CD4-positive, alpha-beta T cell treated with Interleukin-1 beta for 1 hour (primary cell): ENCODE data around the gene IQSEC1.

Source experiments
- DNase-seq, 2 donors: peaks; one replicate each; pipeline ENCODE4 v3.0.0-alpha.2; 2020 to 2022

IQSEC1 gene

DNA sequence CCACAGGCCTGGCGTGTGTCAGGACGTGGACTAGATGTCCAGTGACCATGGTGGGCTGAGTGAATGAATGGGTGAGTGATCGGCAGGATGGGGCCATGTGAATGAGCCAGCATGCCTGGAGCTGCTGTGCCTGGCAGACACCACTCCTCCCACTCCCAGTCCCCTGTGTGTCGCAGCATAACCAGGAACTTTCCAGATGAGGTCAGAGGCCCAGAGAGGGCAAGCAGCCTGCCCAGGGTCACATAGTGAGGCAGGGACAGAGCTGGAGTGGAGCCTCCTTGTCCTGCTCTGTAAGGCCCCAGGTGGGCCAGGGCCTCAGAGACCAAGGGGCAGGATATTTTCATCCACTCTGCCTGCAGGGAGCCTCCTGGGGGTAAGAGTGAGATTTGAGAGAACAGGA, 6.4 kb downstream of the IQSEC1 start:
- no peak for DNase-seq

DNA sequence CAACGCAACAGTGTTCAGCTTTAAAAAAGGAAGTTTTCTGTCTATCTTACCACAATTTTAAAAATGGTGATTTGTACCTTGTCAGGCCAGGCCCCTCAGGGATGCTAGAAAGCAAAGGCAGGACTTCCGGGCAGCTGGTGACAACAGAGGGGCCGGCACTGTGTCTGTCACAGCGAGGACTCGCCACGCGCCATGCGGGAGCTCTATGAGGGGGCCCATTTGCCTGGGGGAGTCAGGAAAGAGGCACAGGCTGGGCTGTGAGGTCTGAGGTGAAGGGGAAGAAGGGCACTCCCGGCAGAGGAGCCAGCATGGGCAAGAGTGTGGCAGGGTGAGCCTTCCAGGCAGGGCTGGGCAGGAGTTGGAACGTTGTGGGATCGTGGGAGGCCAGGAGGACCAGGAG, 7.0 kb downstream of the IQSEC1 start:
- DNase-seq: no peak

DNA sequence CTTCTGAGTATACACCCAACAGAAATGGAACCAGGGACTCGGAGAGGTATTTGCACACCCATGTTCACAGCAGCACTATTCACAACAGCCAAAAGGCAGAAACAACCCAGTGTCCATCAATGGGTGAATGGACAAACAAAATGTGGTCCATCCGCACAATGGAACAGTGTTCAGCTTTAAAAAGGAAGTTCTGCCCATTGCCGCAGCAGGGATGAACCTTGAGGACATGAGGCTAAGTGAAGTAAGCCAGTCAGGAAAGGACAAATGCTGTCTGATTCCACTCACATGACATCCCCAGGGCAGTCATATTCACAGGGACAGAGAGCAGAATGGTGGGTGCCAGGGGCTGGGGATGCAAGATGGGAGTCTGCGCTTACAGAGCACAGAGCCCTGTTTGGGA, 7.5 kb downstream of the IQSEC1 start:
- no peak for DNase-seq

DNA sequence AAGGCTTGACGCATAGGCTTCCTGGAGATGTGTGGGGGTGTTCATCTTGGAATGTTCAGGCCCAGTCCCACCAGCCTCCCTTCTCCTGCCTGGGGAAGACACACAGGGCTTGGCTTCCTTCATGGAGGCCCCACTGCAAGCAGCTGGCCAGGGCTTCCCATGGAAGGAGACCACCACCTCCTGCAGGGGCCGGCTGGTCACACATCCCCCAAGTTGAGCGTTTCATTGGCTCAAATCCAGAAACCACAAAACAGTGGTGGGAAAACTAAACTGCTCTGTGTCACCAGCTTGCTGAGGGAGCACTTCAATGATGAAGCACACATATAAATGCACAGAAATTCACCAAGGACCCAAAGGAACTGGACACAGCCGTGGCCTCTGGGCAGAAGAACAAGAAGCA, 8.3 kb downstream of the IQSEC1 start:
- DNase-seq: no peak

DNA sequence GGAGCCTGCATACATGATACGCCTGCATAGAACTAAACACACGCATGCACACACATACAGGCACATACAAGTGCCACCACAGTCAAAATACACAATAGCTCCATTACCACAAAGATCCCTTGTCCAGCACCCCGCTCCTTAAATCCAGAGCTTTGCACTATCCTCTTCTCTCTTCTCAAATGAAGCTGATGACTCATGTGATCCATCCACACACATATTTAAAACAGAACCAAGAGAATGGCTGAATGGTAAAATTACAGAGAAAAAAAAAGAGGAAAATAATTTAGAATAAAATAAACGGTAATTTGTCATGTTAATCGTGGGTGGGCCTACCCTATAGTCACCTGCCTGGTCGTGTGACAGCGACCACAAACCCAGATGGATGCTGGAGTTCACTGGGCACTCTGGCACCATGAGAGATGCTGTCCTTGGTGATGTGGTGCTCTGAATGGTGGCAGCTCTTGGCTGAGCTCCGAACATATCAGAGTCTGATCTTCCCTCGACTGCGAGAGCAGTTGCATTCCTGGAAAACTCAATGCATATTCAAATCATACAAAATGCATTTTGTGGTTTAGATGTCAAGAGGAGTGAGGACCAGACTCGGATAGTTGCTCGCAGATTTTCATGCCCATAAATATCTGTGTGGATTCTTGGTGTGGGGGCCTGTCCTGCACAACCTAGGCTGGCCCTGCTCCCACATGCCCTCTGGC, 8.9 kb downstream of the IQSEC1 start:
- DNase-seq: no peak

DNA sequence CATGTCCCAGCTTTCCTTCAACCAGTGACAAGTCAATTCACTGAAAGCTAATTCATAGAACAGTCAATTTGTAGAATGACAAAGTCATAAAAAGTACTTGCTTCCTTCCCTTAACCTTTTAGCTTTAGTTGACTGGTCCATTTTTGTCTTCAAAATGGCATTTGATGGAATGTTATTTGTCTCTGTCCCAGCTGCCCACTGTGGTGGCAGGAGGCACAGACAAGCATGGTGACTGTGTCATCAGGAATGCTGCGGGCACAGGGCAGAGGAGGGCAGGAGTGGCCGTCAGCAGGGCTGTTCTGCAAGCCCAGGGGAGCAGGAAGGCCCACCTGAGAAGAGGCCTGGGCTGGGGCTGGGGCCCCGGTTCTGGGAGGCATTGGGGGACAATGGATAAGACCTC, 10.0 kb downstream of the IQSEC1 start:
- DNase-seq: no peak

DNA sequence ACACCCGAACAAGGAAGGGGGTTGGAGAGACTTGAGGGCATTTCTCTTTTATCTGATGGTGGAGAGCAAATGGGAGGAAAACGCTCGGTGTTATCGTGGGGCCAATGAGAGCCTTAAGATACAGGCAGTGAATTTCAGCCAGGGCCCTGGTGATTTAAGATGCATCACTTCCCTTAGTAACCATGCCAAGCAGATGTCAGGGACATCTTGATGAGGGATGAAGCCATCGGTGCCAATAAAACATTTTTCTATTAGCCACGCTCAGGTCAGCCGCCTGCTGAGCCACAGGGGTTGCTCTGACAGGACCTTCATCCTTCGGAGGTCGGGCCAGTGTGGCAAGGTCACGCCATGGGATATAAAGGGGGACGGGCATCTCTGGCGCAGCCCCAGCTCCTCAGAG, 10.6 kb downstream of the IQSEC1 start:
- no peak for DNase-seq

DNA sequence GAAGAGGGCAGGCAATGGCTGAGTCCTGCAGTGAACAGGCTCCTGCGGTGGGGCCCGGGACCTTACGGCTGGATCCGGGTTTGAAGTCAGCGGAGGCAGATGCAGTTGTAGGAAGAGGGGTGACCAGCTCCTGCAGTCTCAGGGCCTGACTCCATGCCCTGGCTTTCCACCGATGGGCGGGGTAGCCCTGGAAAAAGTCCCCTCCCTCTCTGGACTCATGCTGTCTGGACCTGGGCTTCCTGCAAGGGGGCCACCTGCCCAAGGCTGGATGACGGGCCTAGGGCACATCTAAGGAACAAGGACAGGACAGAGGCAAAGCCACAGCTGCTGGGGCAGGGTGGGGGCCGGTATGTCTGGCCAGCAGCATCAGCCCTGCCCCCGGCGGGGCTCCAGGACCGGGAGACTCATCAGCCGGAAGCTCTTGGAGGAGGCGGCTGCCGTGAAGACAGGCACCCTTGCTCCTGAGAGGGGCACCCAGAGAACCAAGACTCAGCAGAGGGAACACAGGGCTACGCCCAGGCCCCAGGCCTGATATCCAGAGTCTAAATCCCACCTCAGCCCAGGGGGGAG, 12.8 kb downstream of the IQSEC1 start:
- DNase-seq: no peak

DNA sequence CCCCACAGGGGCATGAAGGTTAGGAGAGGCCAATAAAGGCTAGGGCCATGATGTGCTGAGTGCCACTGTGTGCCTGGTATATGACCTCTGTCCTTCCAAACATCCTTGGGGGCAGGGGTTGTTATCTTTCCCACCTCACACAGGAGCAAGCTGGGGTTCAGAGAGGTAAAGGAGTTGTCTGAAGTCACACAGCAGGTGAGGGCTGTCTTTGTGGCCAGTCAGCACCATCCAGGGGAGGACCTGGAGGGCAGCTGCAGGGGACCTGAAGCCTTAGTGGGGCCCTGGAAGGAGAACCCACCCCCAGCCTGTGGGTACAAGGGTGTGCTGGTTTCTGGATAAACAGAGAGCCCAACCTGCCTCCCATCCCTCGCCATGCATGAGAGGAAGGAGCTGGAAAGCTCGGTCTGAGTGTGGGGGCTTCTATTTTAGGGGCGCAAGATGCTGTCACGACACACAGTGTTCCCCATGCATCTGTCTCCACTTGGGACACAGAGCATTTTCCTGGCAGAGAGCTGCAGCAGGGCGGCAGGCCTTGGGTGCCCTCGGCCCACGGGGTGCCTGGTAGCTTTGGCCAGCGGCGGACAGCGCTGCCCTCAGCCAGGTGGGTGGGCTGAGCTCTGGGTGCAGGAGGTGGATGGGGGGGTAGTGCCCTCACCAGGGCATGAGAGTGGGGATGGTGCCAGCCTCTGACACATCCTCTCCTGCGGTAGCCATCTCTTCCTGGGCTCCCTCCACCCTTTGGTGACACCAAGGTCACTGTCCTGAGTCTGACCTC, 14.7 kb downstream of the IQSEC1 start:
- no peak for DNase-seq

DNA sequence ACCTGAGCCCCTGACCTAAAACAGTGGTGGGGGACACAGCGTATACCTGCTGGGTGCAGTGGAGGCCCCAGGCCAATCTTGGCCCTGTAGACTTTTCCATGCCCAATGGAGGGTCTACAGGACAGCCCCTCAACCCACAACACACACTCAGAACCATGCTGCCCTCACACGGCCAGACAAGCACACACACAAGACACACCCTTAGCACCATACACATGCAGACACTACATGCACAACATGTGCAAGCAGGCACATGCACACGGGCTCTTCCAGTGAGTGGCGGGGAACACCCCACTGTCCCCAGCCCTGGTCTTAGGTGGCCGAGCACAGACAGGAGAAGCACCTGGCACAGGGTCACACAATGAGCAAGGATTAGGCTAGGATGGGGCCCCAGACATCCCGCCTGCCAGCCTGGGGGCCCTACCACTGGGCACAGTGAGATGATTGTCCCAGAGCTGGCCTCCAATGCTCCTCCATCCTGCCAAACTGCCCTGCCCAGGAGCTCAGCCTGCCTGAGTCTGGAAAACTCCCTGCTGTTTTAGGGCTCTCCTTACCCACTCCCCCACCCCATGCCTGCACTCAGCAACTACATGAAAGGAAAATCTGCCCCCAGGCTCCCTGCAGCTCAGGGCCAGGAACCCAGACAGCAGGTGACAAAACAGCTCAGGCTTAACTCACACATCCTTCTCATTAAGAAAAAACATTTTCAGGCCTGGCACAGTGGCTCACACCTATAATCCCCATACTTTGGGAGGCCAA, 15.8 kb downstream of the IQSEC1 start:
- no peak for DNase-seq

DNA sequence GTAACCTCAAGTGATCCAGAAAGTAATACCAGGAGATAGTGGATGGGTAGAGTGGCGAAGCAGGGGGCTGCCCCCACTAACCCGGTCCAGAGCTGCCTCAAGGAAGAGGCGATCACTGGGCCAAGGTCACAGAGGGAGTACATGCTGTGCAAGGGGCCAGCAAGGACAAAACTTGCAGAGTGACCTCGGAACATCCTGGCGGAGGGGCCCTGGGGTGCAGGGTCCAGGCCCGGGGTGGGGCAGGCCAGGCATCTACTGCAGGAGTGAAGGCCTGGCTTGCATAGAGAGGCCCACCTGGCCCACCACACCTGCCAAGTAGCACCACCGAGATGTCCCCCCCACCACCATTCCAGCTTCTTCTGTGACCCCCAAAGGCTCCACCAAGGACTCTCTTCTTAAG, 17.6 kb downstream of the IQSEC1 start:
- no peak for DNase-seq

DNA sequence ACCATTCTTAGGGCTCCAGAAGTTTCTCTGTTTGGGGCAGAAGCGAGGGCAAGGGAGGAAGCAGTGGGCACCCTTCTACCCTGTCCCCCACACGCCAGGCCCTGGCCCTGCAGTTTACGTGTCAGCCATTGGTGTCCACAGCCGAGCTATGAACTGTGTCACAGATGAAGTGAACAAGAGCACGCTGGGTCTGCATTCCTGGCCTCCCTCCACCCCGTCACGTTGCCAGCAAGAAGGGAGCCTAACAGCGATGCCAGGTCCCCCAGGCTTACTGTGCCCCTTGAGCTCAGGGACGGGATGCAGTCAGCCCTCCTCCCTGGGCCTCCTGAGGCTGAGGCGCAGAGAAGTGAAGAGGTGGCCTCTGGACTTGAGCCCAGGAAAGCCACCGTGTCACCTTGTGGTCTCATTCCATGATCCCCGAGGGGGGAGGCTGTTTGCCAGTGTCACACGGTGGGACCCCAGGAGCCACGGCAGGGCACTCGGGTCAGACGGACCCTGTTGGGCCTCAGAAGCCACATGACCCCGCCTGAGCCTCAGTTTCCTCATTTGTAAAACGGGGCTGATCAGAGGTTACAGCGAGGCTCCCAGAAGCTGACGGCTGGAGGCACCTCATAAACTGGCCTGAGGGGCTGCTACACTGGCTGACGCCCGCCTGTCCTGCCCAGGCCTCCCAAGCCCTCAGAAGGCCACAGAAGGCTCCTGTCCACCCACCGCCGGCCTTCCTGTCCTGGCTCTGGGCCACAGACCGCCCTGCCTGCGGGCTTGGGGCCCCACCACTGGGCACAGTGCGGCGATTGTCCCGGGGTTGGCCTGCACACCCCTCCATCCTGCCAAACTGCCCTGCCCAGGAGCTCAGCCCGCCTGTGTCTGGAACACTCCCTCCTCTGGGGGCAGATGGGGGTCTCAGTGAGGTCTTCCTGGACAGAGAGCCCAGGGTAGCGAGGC, 18.6 kb downstream of the IQSEC1 start:
- DNase-seq: no peak

DNA sequence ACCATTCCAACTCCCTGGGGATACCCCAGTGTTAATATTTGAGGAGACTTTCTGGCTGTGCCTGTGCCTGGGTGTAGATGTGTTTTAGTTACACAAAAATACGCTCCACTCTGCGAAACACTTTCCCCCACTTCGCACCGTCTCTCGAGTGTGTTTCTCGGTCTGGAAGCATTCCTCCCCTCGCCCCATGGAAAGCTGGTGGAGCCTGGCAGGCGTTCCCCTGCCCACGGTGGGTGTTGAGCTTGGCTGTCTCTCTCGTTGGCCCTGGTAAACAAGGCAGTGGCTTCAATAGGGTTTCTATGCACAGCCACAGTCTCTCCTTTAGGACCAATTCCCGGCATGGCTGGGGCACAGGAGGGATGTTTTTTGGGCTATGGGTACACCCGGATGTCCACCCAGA, 19.3 kb downstream of the IQSEC1 start:
- DNase-seq: no peak

DNA sequence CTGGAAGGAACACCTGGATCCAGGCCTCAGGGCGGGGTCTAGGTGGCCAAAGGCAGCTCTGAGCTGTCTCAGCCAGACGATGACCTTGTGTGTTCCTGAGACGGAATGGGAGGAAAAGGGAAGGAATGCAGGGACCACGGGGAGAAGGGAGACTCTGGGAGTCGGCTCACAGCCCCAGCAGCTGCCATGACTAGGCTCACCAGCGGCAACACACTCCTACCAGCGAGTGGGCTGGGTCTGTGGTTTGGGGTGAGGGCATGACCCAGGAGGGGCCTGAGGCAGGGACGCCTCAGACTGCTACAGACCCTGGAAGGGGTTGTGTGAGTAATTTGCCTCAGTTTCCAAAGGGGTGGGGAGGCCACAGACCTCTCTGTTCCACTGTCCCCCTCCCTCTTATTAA, 19.8 kb downstream of the IQSEC1 start:
- DNase-seq: no peak

DNA sequence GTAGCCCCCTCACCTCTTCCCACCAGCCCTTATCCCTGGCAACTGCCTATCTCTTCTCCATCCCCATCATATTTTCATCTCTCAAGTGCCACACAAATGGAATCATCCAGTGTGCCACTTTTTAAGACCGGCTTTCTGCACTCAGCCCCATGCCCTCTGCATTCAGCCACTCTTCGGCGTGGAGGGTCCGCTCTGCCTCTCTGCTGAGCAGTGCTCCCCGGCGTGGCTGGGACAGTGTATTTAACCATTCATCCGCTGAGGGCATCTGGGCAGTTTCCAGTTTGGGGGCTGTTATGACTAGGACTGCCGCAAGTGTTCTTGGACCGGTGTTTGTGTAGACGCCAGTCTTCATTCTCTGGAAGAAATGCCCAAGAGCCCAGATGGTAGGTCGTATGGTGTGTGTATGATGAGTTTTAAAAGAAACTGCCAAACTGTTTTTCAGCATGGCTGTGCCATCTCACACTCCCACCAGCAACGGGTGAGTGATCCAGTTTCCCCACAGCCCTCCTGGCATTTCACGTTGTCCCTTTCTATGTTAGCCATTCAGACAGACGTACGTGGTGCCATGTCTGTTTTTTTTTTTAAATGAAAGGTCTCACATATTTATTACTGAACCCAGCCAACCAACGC, 20.9 kb downstream of the IQSEC1 start:
- no peak for DNase-seq

DNA sequence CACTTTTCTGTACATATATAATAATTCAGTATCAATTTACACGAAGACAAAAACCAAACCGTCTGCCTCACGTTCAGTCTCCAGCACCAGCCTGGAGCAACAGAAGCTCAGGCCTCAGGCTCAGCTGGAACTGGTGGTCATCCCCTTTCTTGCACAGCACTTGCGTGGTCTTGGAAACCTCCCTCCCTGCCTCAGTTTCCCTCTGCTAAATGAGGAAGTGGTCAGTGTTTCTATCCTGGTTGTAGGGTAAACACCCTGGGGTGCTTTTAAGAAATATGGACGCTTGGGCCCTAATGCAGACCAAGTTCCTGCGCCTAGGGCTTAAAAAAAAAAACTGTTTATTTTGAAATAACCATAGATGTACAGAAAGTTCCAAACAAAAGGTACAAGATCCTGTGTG, 21.6 kb downstream of the IQSEC1 start:
- no peak for DNase-seq

DNA sequence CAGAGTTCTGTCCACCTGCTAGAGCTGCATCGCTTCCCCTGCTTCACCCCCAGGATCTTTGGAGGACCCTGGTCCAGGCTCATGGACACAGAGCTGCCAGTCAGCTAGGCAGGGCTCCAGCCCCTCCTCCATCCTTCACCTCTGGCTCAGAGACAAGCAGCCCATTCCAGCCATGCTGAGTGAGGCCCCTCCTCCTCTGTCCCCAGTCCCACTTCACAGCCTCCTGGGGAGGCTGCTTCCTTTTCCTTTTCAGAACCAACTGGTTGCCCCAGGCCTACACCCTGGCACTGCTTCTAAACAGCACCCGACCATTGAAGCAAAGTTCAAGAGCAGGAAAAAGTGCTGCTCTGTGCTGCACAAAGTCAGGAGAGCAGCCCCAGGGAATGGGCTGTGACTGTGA, 22.2 kb downstream of the IQSEC1 start:
- no peak for DNase-seq

DNA sequence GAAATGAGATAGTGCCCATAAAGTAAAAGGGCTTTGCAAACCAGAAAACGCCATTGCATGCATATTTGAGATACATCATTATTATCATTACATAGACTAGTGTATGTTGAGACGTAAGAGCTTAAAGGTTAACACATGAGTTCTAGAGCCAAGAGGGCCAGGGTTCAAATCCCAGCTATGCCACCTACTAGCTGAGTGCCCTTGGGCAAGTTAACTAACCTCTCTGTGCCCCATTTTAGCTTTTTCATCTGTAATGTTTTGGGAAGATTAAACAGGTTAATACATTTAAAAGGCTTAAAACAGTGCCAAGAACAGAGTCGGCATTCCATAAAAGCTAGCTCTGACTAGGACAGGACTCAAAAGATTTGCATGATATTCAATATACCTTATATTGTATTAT, 22.8 kb downstream of the IQSEC1 start:
- no peak for DNase-seq

DNA sequence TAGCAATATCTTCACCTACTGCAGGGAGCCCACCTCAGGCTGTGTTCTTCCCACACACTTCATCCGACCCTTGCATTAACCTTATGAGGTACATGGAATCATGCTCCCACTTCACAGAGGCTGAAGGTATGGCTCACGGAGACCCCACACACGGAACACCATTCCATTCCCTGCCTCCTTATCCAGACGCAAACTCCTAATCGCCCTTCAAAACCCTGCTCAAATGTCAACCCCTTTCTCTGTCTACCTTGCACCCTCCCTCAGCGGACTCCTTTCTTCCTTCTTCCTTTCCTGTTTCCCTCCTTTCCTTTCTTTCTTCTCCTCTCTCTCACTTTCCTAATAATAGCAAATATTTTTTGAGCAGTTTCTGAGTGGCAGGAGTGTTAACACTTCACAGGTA, 23.8 kb downstream of the IQSEC1 start:
- no peak for DNase-seq

DNA sequence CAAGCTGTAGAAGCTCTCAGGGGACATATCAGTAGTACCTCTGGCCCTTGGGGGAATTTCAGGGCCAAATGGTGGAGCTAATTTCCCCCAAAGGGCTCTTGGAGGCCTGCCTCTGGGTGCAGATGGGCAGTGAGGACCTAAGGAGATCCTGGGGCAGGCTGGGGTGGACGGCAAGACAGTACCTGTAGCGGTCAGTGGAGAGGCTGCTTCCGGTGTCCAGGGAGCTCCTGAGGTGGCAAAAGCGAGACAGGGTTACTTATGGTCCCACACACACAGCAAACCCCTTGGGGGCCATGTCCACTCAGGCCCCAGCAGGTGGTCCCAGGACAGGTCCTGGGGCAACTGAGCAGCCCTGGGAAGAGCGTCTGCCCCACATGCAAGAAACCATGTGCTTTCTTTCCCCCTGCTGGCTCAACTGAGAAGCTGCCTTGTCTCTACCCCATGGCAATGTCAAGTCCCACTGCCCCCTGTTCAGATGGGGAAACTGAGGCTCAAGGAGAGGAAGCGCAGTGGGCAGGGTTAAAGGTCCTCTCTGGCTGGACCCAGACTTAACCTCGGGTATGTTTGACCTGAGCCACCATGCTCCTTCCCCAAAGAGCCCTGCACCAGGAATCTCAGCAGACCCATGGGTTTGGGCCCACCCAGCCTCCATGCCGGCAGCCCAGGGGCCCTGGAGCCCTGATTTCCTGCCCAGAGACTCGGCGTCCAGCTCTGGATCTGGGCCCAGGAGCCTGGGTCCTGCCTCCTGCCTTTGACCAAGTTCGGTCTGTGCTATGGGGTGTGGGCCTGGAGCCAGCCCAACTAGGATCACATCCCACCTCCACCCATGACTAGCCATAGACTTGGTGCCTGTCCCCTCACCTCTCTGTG, 25.7 kb downstream of the IQSEC1 start:
- DNase-seq: no peak
